Neural cell (in vitro differentiated cells): ENCODE data around the gene RPL29.

Source experiments
- CTCF ChIP-seq: fragments of 450-650 bp; IDR thresholded peaks from 2 replicates; pipeline ENCODE4 v1.5.1; 2014; ENCODE audit warnings: antibody characterized with exemption, mild to moderate bottlenecking, moderate library complexity; ENCODE audit not compliant: poor library complexity, severe bottlenecking
- EP300 ChIP-seq: fragments of 450-650 bp; conservative IDR thresholded peaks from 2 replicates; pipeline ENCODE4 v1.6.1; 2014; ENCODE audit warnings: antibody characterized with exemption, mild to moderate bottlenecking, moderate library complexity; ENCODE audit not compliant: poor library complexity, severe bottlenecking
- EZH2 ChIP-seq: fragments of 200-600, 300-800 bp; shearing (Covaris generic), sonication (generic); IDR thresholded peaks from 2 replicates; pipeline ENCODE4 v1.6.1; 2014; ENCODE audit warnings: antibody characterized with exemption, low read length, borderline replicate concordance, mild to moderate bottlenecking; ENCODE audit not compliant: insufficient read depth, poor library complexity, severe bottlenecking
- MXI1 ChIP-seq: fragments of 450-650 bp; conservative IDR thresholded peaks from 2 replicates; pipeline ENCODE4 v1.6.1; 2014; ENCODE audit warnings: antibody characterized with exemption, mild to moderate bottlenecking; ENCODE audit not compliant: poor library complexity, severe bottlenecking
- POLR2AphosphoS5 ChIP-seq: IDR thresholded peaks from 2 replicates; pipeline ENCODE4 v1.6.1; 2012
- RAD21 ChIP-seq: fragments of 450-650 bp; conservative IDR thresholded peaks from 2 replicates; pipeline ENCODE4 v1.6.1; 2014; ENCODE audit warnings: antibody characterized with exemption, mild to moderate bottlenecking, moderate library complexity
- REST ChIP-seq: IDR thresholded peaks from 2 replicates; pipeline ENCODE4 v1.6.1; 2012; ENCODE audit warnings: borderline replicate concordance
- SMC3 ChIP-seq: fragments of 450-650 bp; conservative IDR thresholded peaks from 2 replicates; pipeline ENCODE4 v1.6.1; 2014; ENCODE audit warnings: antibody characterized with exemption, mild to moderate bottlenecking, moderate library complexity; ENCODE audit not compliant: poor library complexity
- TAF1 ChIP-seq: IDR thresholded peaks from 2 replicates; pipeline ENCODE4 v1.6.1; 2012; ENCODE audit warnings: low read depth

DNA sequence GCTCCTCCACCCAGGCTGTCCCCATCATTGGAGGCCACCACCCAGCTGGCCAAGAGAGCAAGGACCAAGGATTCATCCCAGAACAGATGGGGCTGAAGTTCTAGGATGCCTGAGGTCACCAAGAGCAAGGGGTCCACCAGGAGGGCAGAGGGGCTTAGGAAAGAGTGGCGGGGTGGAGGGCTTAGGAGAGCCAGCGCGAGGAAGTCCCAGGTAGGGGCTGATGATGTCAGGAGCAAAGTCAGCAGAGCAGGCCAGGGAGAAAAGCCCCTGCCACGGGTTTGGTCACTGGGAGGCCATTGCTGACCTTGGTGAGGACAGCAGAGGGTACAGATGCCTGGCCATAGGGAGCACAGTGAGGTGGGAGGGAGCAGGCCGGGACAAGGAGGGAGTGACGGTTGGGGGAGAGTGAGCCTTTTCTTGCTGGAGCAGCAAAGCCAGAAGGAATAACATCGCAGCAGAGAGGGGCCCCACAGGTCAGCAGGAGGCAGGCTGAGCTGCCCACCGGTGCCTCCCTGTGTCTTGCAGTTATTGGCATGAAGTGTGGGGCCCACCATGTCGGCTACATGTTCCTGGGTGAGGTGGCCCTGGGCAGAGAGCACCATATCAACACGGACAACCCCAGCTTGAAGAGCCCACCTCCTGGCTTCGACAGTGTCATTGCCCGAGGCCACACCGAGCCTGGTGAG lies 48.3 kb downstream of the RPL29 start:
- TF ChIP-seq EZH2, result no peak
- no peak for TF ChIP-seq CTCF
- TF ChIP-seq REST, result no peak
- no peak for TF ChIP-seq RAD21
- TF ChIP-seq EP300, result no peak
- no peak for TF ChIP-seq POLR2AphosphoS5
- no peak for TF ChIP-seq TAF1
- no peak for TF ChIP-seq SMC3
- no peak for TF ChIP-seq MXI1
